Peyer's patch (tissue), 4 donors: ENCODE data around the gene MTUS2. TPM values are rescaled to one million over a fixed set of nuclear protein-coding genes. Genes with fewer than 3 reads are reported as not detected.

ENCODE experiments used
- DNase-seq, 3 donors: peaks; one replicate each; pipeline ENCODE4 v3.0.0-alpha.2; 2017 to 2019
- H3K27ac ChIP-seq, 4 donors: fragments of 200-600 bp; sonication (generic); one replicate each; pipeline ENCODE4 v1.5.1; 2016 to 2019
- H3K27me3 ChIP-seq, 2 donors: fragments of 200-600 bp; sonication (generic); one replicate each; pipeline ENCODE4 v1.5.1; 2019
- H3K36me3 ChIP-seq, 3 donors: fragments of 200-600 bp; sonication (generic); one replicate each; pipeline ENCODE4 v1.5.1; 2016 to 2019
- H3K4me1 ChIP-seq, 4 donors: fragments of 200-600 bp; sonication (generic); one replicate each; pipeline ENCODE4 v1.5.1; 2016 to 2019
- H3K4me3 ChIP-seq, 4 donors: fragments of 200-600 bp; sonication (generic); 1 replicate in 3 of 4; 2 replicates in 1 of 4; pipeline ENCODE4 v1.5.1; 2016 to 2019; ENCODE audit warnings: mild to moderate bottlenecking in 1 of 4
- H3K9me3 ChIP-seq, 4 donors: fragments of 200-600 bp; sonication (generic); one replicate each; pipeline ENCODE4 v1.5.1; 2016 to 2019; ENCODE audit warnings: mild to moderate bottlenecking in 1 of 4
- POLR2A ChIP-seq, 2 donors: fragments of 450-650 bp; IDR thresholded peaks; one replicate each; pipeline ENCODE4 v1.5.1; 2017; ENCODE audit warnings: antibody characterized with exemption in 2 of 2, mild to moderate bottlenecking in 2 of 2, moderate library complexity in 2 of 2
- total RNA-seq, 4 donors: library from RNA; depleted of rRNA; stranded (reverse); fragments of >200 nt; gene quantifications; one replicate each; pipeline ENCODE4 v1.1.0, GENCODE V29; 2016
- TF ChIP-seq, protein P1 (sequence below), 6 experiments: fragments of 450-650 bp in 4 of 6; fragments of 200-600 bp in 2 of 6; sonication (generic) in 1 of 6; IDR thresholded peaks; one replicate each; pipeline ENCODE4 v1.5.1; 2017 to 2019; ENCODE audit warnings: antibody characterized with exemption in 6 of 6, mild to moderate bottlenecking in 3 of 6, moderate library complexity in 1 of 6

Gene MTUS2
- total RNA-seq, 4 donors from 2014 or later, result 0.13 to 0.28 (median 0.18) TPM; not detected in 1

DNA sequence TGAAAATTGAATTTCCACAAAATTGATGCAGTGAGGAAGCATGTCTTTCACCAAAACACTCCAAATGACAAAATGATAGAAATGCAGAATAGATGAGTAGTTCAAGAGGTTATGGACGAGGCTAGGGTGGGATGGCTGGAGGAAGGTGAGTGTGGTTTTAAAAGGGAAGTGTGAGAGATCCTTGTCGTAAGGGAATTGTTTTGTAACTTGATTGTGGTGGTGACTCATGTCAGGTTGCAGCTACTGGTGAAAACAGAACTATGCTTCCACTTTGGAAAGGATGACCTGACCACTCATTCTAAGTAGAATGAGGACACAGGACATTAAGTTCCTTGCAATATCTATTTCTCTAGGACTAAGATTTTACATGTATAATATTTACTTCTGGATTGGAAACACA lies 345.7 kb downstream of the MTUS2 start:
- Histone ChIP-seq H3K36me3 (no peaks in the 10 kb centered on the region), H3K4me3 (no peak overlapping the region), H3K4me1 (no peaks in the 10 kb centered on the region), H3K9me3 (no peaks in the 10 kb centered on the region), H3K27me3 (no peaks in the 10 kb centered on the region), H3K27ac (no peak overlapping the region)
- DNase-seq, result no peak
- TF ChIP-seq POLR2A (IDR thresholded peaks at IDR 0.05), result no peak
- TF ChIP-seq, protein P1, sequence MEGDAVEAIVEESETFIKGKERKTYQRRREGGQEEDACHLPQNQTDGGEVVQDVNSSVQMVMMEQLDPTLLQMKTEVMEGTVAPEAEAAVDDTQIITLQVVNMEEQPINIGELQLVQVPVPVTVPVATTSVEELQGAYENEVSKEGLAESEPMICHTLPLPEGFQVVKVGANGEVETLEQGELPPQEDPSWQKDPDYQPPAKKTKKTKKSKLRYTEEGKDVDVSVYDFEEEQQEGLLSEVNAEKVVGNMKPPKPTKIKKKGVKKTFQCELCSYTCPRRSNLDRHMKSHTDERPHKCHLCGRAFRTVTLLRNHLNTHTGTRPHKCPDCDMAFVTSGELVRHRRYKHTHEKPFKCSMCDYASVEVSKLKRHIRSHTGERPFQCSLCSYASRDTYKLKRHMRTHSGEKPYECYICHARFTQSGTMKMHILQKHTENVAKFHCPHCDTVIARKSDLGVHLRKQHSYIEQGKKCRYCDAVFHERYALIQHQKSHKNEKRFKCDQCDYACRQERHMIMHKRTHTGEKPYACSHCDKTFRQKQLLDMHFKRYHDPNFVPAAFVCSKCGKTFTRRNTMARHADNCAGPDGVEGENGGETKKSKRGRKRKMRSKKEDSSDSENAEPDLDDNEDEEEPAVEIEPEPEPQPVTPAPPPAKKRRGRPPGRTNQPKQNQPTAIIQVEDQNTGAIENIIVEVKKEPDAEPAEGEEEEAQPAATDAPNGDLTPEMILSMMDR (IDR thresholded peaks at IDR 0.05), result no peak

DNA sequence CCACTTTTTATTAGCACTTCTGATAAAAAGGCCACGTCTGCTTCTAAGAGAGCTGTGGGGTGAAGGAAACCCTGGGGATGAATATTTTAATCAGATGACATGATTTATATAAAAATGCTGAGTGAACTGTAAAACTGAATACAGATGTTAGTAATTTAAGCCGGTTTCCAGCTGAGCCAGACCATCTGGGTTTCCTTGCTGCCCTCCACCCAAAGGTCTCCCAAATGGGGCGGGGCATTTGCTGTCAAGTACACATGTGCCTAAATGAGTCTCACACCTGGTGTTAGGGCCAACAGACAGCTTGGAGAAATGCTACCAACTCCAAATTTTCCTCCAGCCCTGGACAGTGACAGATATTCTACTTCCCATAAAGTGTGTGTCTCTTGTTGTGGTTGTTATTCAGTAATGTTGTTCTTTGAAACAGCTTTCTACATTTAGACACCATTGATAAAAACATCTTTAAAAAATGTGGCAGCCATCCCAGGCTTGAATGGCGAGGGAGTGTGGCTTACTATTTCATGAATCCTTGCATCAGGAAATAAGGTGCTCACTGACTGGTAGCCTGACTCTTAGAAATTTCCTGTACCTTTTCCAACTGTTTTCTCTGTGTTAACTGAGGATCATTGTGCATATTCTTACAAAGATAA lies 350.4 kb downstream of the MTUS2 start:
- no peak overlapping the region for H3K27ac ChIP-seq
- H3K27me3 ChIP-seq, result no peaks in the 10 kb centered on the region
- no peak overlapping the region for H3K4me3 ChIP-seq
- no peaks in the 10 kb centered on the region for H3K9me3 ChIP-seq
- no peaks in the 10 kb centered on the region for H3K4me1 ChIP-seq
- DNase-seq, result no peak
- no peak for TF ChIP-seq POLR2A (IDR thresholded peaks at IDR 0.05)
- TF ChIP-seq, protein P1 (IDR thresholded peaks at IDR 0.05), result no peak
- H3K36me3 ChIP-seq, result no peaks in the 10 kb centered on the region

DNA sequence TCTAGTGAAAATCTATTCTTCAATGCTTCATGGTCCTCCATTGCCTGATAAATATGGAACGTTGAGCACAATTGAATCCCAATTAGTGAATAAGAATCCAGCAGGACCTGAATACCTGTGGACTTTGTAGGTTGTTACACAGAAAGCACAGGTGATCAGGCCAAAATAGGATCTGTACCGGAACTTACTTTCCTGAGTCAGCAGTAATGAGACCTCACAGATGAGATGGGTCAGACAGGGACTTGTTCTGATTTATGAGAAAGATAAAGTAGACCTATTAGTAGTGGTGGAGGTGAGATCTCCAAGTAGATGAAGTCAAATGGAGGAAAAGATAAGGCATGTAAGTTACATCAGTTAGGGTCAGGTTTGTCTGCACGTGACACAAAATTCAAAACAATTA lies 351.1 kb downstream of the MTUS2 start:
- H3K36me3 ChIP-seq, result no peaks in the 10 kb centered on the region
- no peak for TF ChIP-seq POLR2A (IDR thresholded peaks at IDR 0.05)
- TF ChIP-seq, protein P1 (IDR thresholded peaks at IDR 0.05), result no peak
- DNase-seq, result no peak
- no peaks in the 10 kb centered on the region for H3K27me3 ChIP-seq
- H3K4me3 ChIP-seq, result no peak overlapping the region
- H3K27ac ChIP-seq, result no peak overlapping the region
- H3K4me1 ChIP-seq, result no peaks in the 10 kb centered on the region
- no peaks in the 10 kb centered on the region for H3K9me3 ChIP-seq

DNA sequence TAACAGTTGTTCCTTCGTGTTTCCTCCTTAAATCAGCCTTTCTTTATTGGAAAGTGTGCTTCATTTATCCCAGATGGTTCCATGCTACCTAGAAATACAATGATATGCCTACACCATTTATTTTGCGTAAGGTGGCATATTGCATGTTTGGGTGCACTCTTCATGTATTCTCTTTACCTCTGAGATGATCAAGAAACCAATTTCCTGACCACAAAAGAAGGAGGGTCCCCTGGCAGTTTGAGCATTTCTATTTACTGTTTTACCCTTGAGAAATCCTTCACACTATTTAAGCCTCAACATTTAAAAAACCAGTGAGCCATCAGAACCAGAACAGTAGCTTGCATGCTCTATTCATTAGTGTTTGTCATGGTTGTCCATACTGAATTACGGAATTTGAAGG lies 354.0 kb downstream of the MTUS2 start:
- H3K4me3 ChIP-seq, result no peak overlapping the region
- no peak overlapping the region for H3K27ac ChIP-seq
- no peaks in the 10 kb centered on the region for H3K4me1 ChIP-seq
- no peaks in the 10 kb centered on the region for H3K27me3 ChIP-seq
- DNase-seq, result no peak
- no peaks in the 10 kb centered on the region for H3K9me3 ChIP-seq
- H3K36me3 ChIP-seq, result no peaks in the 10 kb centered on the region
- no peak for TF ChIP-seq POLR2A (IDR thresholded peaks at IDR 0.05)
- TF ChIP-seq, protein P1 (IDR thresholded peaks at IDR 0.05), result no peak

DNA sequence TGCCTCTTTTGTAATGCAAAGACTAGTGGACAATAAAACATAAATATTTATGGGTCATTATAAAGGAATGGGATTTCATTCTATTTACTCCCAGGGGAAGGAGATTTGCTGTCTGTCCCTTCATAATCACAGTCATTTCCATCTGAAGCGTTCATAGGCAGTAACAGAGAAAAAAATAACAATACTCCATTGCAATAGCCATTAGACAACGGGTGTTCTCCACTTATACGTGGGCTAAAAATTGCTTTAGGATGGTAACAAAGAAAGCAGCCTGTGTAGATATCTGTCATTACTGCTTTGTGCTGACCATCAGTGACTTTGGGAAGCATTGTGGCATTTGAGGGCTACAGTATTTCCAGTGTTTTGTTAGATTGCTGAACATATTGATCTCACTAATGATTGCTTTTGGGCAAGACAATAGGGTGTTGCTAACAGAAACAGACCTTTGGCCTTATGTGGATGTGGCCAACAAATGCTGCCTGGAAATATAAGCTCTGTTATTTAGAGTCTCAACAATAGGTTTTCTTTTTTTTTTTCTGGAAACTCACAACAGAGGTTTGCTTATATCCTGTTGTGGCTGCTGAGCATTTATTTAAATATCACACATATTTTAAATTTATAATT lies 355.2 kb downstream of the MTUS2 start:
- DNase-seq, result no peak
- no peak for TF ChIP-seq POLR2A (IDR thresholded peaks at IDR 0.05)
- TF ChIP-seq, protein P1 (IDR thresholded peaks at IDR 0.05), result no peak
- Histone ChIP-seq H3K36me3 (no peaks in the 10 kb centered on the region), H3K27ac (no peak overlapping the region), H3K27me3 (no peaks in the 10 kb centered on the region), H3K4me1 (no peaks in the 10 kb centered on the region), H3K9me3 (no peaks in the 10 kb centered on the region), H3K4me3 (no peak overlapping the region)
